ENCODE measurements around the gene HSD17B8. TPM values are rescaled to one million over a fixed set of nuclear protein-coding genes. Genes with fewer than 3 reads are reported as not detected.

HSD17B8 gene
- total RNA-seq, 1 experiment from 2014 or later, result 4.2 TPM

DNA sequence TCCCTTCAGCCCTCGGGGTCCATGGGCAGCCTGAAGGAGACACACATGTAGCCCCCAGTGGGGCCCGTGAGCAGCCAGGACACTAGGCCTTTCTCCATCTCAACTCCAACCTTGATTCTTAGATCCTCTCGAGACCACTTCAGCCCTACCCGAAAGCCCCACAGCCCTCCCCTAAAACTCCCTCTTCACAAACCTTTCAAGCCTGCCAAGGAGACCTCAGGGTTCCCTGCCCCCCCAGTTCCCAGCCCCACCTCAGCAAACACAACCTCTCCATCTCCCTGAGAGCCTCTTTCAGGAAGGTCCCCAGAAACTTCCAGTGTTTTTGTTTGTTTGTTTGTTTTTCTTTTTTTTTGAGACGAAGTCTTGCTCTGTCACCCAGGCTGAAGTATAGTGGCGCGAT, 23.3 kb upstream of the HSD17B8 start:
- no peaks in the 10 kb centered on the region for H3K79me2 ChIP-seq (ENCODE audit: low read length)
- no peak overlapping the region for H3K4me2 ChIP-seq (ENCODE audit: low read length)
- no peaks in the 10 kb centered on the region for H3K27me3 ChIP-seq (ENCODE audit: low read length)
- no TSS peak for BruUV-seq (replicated peaks)
- no peaks in the 10 kb centered on the region for H3K9me2 ChIP-seq (replicated peaks; ENCODE audit: low read length)
- intact Hi-C loops (cut with micrococcal nuclease), result no loop called here
- POLR2A ChIA-PET (ENCODE audit: unreplicated experiment), result no interaction called here
- no peaks in the 10 kb centered on the region for H3K36me3 ChIP-seq (ENCODE audit: low read depth, low read length)
- no peak for ATAC-seq
- H3K27ac ChIP-seq (ENCODE audit: low read length), result no peak overlapping the region
- CTCF ChIA-PET, result no interaction called here
- H4K20me1 ChIP-seq (ENCODE audit: low read length), result no peaks in the 10 kb centered on the region
- no peak for TF ChIP-seq EZH2 (IDR thresholded peaks at IDR 0.05; ENCODE audit: low read length, unreplicated experiment)
- TF ChIP-seq, protein P1, sequence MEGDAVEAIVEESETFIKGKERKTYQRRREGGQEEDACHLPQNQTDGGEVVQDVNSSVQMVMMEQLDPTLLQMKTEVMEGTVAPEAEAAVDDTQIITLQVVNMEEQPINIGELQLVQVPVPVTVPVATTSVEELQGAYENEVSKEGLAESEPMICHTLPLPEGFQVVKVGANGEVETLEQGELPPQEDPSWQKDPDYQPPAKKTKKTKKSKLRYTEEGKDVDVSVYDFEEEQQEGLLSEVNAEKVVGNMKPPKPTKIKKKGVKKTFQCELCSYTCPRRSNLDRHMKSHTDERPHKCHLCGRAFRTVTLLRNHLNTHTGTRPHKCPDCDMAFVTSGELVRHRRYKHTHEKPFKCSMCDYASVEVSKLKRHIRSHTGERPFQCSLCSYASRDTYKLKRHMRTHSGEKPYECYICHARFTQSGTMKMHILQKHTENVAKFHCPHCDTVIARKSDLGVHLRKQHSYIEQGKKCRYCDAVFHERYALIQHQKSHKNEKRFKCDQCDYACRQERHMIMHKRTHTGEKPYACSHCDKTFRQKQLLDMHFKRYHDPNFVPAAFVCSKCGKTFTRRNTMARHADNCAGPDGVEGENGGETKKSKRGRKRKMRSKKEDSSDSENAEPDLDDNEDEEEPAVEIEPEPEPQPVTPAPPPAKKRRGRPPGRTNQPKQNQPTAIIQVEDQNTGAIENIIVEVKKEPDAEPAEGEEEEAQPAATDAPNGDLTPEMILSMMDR (conservative IDR thresholded peaks at IDR 0.05; ENCODE audit: low read depth, low read length), result no peak
- TF ChIP-seq EZH2phosphoT487 (IDR thresholded peaks at IDR 0.05; ENCODE audit: borderline replicate concordance, low read length), result no peak
- no peaks in the 10 kb centered on the region for H3F3A ChIP-seq (ENCODE audit: low read length, unreplicated experiment)
- H3K9me3 ChIP-seq (ENCODE audit: low read length), result no peaks in the 10 kb centered on the region
- DNase-seq, result no peak
- H3K9ac ChIP-seq (ENCODE audit: low read length), result no peak overlapping the region
- no peak overlapping the region for H2AFZ ChIP-seq (ENCODE audit: low read length)
- no peaks in the 10 kb centered on the region for H3K4me1 ChIP-seq (ENCODE audit: insufficient read depth, low read length)
- no peak overlapping the region for H3K4me3 ChIP-seq (ENCODE audit: low read length)

DNA sequence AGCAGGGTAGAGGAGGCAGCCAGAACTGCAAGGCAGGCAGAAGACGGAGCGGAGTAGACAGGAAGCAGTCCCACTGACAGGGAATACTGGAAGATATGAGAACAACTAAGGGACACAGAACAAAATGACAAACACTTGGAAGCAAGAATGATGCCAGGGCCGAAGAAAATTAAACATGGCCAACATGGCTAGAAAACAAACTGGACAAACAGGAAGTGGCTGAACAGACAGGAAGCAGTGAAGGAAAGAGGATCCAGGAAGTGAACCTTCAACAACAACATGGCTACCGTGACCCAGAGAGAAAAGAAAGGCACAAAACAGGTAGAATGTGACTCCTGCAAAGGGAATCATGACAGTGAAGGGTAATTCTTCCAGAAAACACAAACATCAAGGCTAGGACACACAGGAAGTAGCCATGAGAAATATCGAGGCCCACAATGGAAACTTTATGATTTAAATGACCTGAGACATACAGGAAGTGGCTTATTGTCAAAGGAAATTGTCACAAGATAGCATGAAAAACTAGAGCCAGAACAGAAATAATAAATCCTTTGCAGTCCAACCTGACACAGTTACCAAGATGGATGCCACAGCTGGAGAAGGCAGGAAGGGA, 21.3 kb upstream of the HSD17B8 start:
- H3K36me3 ChIP-seq (ENCODE audit: low read depth, low read length), result no peaks in the 10 kb centered on the region
- no peak overlapping the region for H3K4me2 ChIP-seq (ENCODE audit: low read length)
- CTCF ChIA-PET, result no interaction called here
- intact Hi-C loops (cut with micrococcal nuclease), result no loop called here
- POLR2A ChIA-PET (ENCODE audit: unreplicated experiment), result no interaction called here
- TF ChIP-seq, protein P1 (conservative IDR thresholded peaks at IDR 0.05; ENCODE audit: low read depth, low read length), result no peak
- no peak for TF ChIP-seq EZH2 (IDR thresholded peaks at IDR 0.05; ENCODE audit: low read length, unreplicated experiment)
- peak overlapping the region; percentile 82 for H2AFZ ChIP-seq (ENCODE audit: low read length)
- ATAC-seq (no peak), DNase-seq (no peak)
- H3K27ac ChIP-seq (ENCODE audit: low read length), result no peak overlapping the region
- H3F3A ChIP-seq (ENCODE audit: low read length, unreplicated experiment), result no peaks in the 10 kb centered on the region
- no peak overlapping the region for H3K4me3 ChIP-seq (ENCODE audit: low read length)
- no peaks in the 10 kb centered on the region for H3K9me2 ChIP-seq (replicated peaks; ENCODE audit: low read length)
- no peaks in the 10 kb centered on the region for H3K27me3 ChIP-seq (ENCODE audit: low read length)
- no peaks in the 10 kb centered on the region for H3K79me2 ChIP-seq (ENCODE audit: low read length)
- no peaks in the 10 kb centered on the region for H3K4me1 ChIP-seq (ENCODE audit: insufficient read depth, low read length)
- H3K9me3 ChIP-seq (ENCODE audit: low read length), result no peaks in the 10 kb centered on the region
- no peak overlapping the region for H3K9ac ChIP-seq (ENCODE audit: low read length)
- no TSS peak for BruUV-seq (replicated peaks)
- no peaks in the 10 kb centered on the region for H4K20me1 ChIP-seq (ENCODE audit: low read length)

DNA sequence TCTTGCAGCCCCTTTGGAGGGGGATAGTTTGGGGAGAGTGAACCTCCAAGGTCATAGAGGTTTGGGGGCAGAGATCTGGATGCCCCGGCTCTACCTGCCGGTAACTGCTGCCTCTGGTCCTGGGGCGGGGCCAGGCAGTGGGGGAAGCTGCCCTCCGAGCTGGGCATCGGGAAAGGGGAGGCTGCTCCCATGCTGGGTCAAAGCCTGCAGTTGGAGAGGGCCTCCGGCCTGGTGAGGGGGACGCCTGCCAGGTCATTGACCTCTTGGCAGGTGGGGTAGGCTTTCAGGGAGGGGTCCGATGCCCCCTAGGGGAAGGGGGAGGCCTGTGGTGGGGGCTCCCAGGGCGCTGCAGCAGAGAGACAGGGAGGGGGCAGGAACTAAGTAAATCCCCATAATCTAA, 19.3 kb upstream of the HSD17B8 start:
- ChIA-PET POLR2A (ENCODE audit: unreplicated experiment) (no interaction called here), CTCF (no interaction called here)
- no peaks in the 10 kb centered on the region for H4K20me1 ChIP-seq (ENCODE audit: low read length)
- no peak overlapping the region for H3K27ac ChIP-seq (ENCODE audit: low read length)
- H3K4me2 ChIP-seq (ENCODE audit: low read length), result no peak overlapping the region
- no peaks in the 10 kb centered on the region for H3K79me2 ChIP-seq (ENCODE audit: low read length)
- DNase-seq (no peak), ATAC-seq (no peak)
- no peaks in the 10 kb centered on the region for H3K27me3 ChIP-seq (ENCODE audit: low read length)
- H3K4me3 ChIP-seq (ENCODE audit: low read length), result no peak overlapping the region
- no peak overlapping the region for H3K9ac ChIP-seq (ENCODE audit: low read length)
- BruUV-seq (replicated peaks), result no TSS peak
- H3K9me3 ChIP-seq (ENCODE audit: low read length), result no peaks in the 10 kb centered on the region
- intact Hi-C loops (cut with micrococcal nuclease), result no loop called here
- no peaks in the 10 kb centered on the region for H3K4me1 ChIP-seq (ENCODE audit: insufficient read depth, low read length)
- H3F3A ChIP-seq (ENCODE audit: low read length, unreplicated experiment), result no peaks in the 10 kb centered on the region
- no peak for TF ChIP-seq EZH2phosphoT487 (IDR thresholded peaks at IDR 0.05; ENCODE audit: borderline replicate concordance, low read length)
- no peak for TF ChIP-seq EZH2 (IDR thresholded peaks at IDR 0.05; ENCODE audit: low read length, unreplicated experiment)
- TF ChIP-seq, protein P1 (conservative IDR thresholded peaks at IDR 0.05; ENCODE audit: low read depth, low read length), result no peak
- no peaks in the 10 kb centered on the region for H3K9me2 ChIP-seq (replicated peaks; ENCODE audit: low read length)
- H2AFZ ChIP-seq (ENCODE audit: low read length), result no peak overlapping the region
- H3K36me3 ChIP-seq (ENCODE audit: low read depth, low read length), result no peaks in the 10 kb centered on the region

Data from PC-3 (cell line).